GM23338 (cell line): Measurements from ENCODE around the gene LRRC4. TPM values are rescaled to one million over a fixed set of nuclear protein-coding genes. Genes with fewer than 3 reads are reported as not detected.
A peak's percentile ranks its signal among the peaks of the same experiment; 100 is the strongest.

ENCODE experiments used
- ATAC-seq: fragments of 200-7000 bp; cut with Tn5 transposase; 3 replicates; pipeline ENCODE4 v1.9.1; 2020
- DNase-seq: peaks from one replicate; pipeline ENCODE4 v3.0.0-alpha.2; 2015; ENCODE audit warnings: low spot score
- H2AFZ ChIP-seq: fragments of 200-600 bp; sonication (generic); 2 replicates; pipeline ENCODE4 v1.8.0; 2016; ENCODE audit warnings: antibody characterized with exemption, mild to moderate bottlenecking, moderate library complexity
- H3F3A ChIP-seq: fragments of 200-600 bp; sonication (generic); replicated peaks from 2 replicates; pipeline ENCODE4 v1.8.0; 2017; ENCODE audit warnings: antibody characterized with exemption, mixed run types, low read depth
- H3K27ac ChIP-seq: fragments of 200-600 bp; sonication (generic); 2 replicates; pipeline ENCODE4 v1.6.1; 2016; ENCODE audit warnings: low read depth
- H3K27me3 ChIP-seq: fragments of 200-600 bp; sonication (generic); 2 replicates; pipeline ENCODE4 v1.8.0; 2016; ENCODE audit warnings: mild to moderate bottlenecking, mixed run types, moderate library complexity; ENCODE audit not compliant: insufficient read depth
- H3K36me3 ChIP-seq: fragments of 200-600 bp; sonication (generic); 2 replicates; pipeline ENCODE4 v1.8.0; 2016; ENCODE audit warnings: mild to moderate bottlenecking; ENCODE audit not compliant: insufficient read depth
- H3K4me1 ChIP-seq: fragments of 200-600 bp; sonication (generic); 2 replicates; pipeline ENCODE4 v1.8.0; 2016; ENCODE audit warnings: mild to moderate bottlenecking, moderate library complexity; ENCODE audit not compliant: insufficient read depth
- H3K4me2 ChIP-seq: fragments of 200-600 bp; sonication (generic); 2 replicates; pipeline ENCODE4 v1.7.1; 2017; ENCODE audit warnings: mixed run types
- H3K4me3 ChIP-seq: fragments of 200-600 bp; sonication (generic); 2 replicates; pipeline ENCODE4 v1.6.1; 2016; ENCODE audit warnings: mixed run types
- H3K79me2 ChIP-seq: fragments of 200-600 bp; sonication (generic); replicated peaks from 2 replicates; pipeline ENCODE4 v1.8.0; 2017; ENCODE audit warnings: mild to moderate bottlenecking; ENCODE audit not compliant: insufficient read depth
- H3K9me2 ChIP-seq: fragments of 200-600 bp; sonication (generic); 2 replicates; pipeline ENCODE4 v1.8.0; 2017; ENCODE audit not compliant: insufficient read depth
- H4K20me1 ChIP-seq: fragments of 200-600 bp; sonication (generic); replicated peaks from 2 replicates; pipeline ENCODE4 v1.8.0; 2017; ENCODE audit warnings: mild to moderate bottlenecking; ENCODE audit not compliant: insufficient read depth
- H3K27ac Mint-ChIP-seq: 2 replicates; pipeline ENCODE4 v1.8.0; 2020; ENCODE audit warnings: inconsistent platforms, mild to moderate bottlenecking, moderate library complexity, mixed read lengths
- H3K27me3 Mint-ChIP-seq: 3 replicates; pipeline ENCODE4 v1.8.0; 2022; ENCODE audit warnings: low read depth, mild to moderate bottlenecking, moderate library complexity, mixed read lengths, inconsistent platforms; ENCODE audit not compliant: insufficient read depth, poor library complexity
- H3K36me3 Mint-ChIP-seq: 3 replicates; pipeline ENCODE4 v1.8.0; 2021; ENCODE audit warnings: low read depth, mild to moderate bottlenecking, inconsistent platforms, moderate library complexity, mixed read lengths
- H3K4me1 Mint-ChIP-seq: 3 replicates; pipeline ENCODE4 v1.8.0; 2020; ENCODE audit warnings: mild to moderate bottlenecking, inconsistent platforms, mixed read lengths
- H3K4me3 Mint-ChIP-seq: 3 replicates; pipeline ENCODE4 v1.8.0; 2021; ENCODE audit warnings: moderate library complexity, mild to moderate bottlenecking, inconsistent platforms, mixed read lengths
- H3K9me3 Mint-ChIP-seq: 3 replicates; pipeline ENCODE4 v1.8.0; 2020; ENCODE audit warnings: moderate library complexity, mild to moderate bottlenecking, inconsistent platforms, mixed read lengths
- CREB1 ChIP-seq: fragments of 250-450 bp; sonication (Bioruptor Pico); IDR thresholded peaks from 2 replicates; pipeline ENCODE4 v1.5.0; 2020; ENCODE audit warnings: low read depth, mild to moderate bottlenecking, moderate library complexity
- ETS1 ChIP-seq: IDR thresholded peaks from 2 replicates; pipeline ENCODE4 v1.6.1; 2016; ENCODE audit warnings: antibody characterized with exemption
- EZH2 ChIP-seq: fragments of 200-600 bp; sonication (generic); IDR thresholded peaks from one replicate; pipeline ENCODE4 v1.8.0; 2017; ENCODE audit warnings: antibody characterized with exemption, mild to moderate bottlenecking, low read depth; ENCODE audit not compliant: unreplicated experiment
- EZH2phosphoT487 ChIP-seq: fragments of 200-600 bp; sonication (generic); IDR thresholded peaks from one replicate; pipeline ENCODE4 v1.8.1; 2018; ENCODE audit warnings: antibody characterized with exemption; ENCODE audit not compliant: unreplicated experiment
- JUNB ChIP-seq: IDR thresholded peaks from one replicate; pipeline ENCODE4 v1.6.1; 2016; ENCODE audit warnings: antibody characterized with exemption; ENCODE audit not compliant: unreplicated experiment
- POLR2AphosphoS5 ChIP-seq: IDR thresholded peaks from 2 replicates; pipeline ENCODE4 v1.6.1; 2016; ENCODE audit warnings: antibody characterized with exemption, low read depth
- REST ChIP-seq: IDR thresholded peaks from one replicate; pipeline ENCODE4 v1.6.1; 2018; ENCODE audit warnings: antibody characterized with exemption; ENCODE audit not compliant: unreplicated experiment
- STAT1 ChIP-seq: IDR thresholded peaks from one replicate; pipeline ENCODE4 v1.6.1; 2016; ENCODE audit warnings: antibody characterized with exemption; ENCODE audit not compliant: unreplicated experiment
- ZNF331 ChIP-seq: fragments of 250-450 bp; sonication (Bioruptor Pico); IDR thresholded peaks from 2 replicates; pipeline ENCODE4 v1.5.0; 2020; ENCODE audit warnings: low read depth, mild to moderate bottlenecking, moderate library complexity
- polyA plus RNA-seq: library from polyadenylated mRNA; unstranded; fragments of >200 nt; fragmentation: Nextera tagmentation; extraction: Ambion mirVana; gene quantifications from 2 replicates; pipeline ENCODE4 v1.2.1, GENCODE V29; 2016
- total RNA-seq: library from RNA; depleted of rRNA; stranded (reverse); fragments of >200 nt; shearing (Covaris generic); gene quantifications from 2 replicates; pipeline ENCODE4 v1.2.3, GENCODE V29; 2014

LRRC4 gene
- total and polyA plus RNA-seq, 2 experiments from 2014 or later = 1.9 to 5.2 TPM

- no peaks in the 10 kb centered on the region for H3K36me3 ChIP-seq
- H3K79me2 ChIP-seq = peaks cover 33% of the 10 kb centered on the region
- ATAC-seq (peak; percentile 4; the same call in 2 of the 3 replicates), DNase-seq (no peak)
- Mint-ChIP-seq H3K27ac (no peak overlapping the region), H3K36me3 (peaks cover 30% of the 10 kb centered on the region), H3K4me1 (peaks cover 64% of the 10 kb centered on the region), H3K27me3 (peaks cover 22% of the 10 kb centered on the region), H3K4me3 (peak overlapping the region; percentile 31), H3K9me3 (no peaks in the 10 kb centered on the region; the same call in 2 of the 3 replicates)
- H3K4me3 ChIP-seq = 0 out of 2 replicates have a peak overlapping the region, but pooled peaks have one; percentile 26
- no peak overlapping the region for H3K27ac ChIP-seq
- peak overlapping the region; percentile 62 for H3K4me2 ChIP-seq
- H4K20me1 ChIP-seq = peaks cover 46% of the 10 kb centered on the region
- H3K27me3 ChIP-seq = peaks cover 15% of the 10 kb centered on the region
- H2AFZ ChIP-seq = no peak overlapping the region
- no peaks in the 10 kb centered on the region for H3F3A ChIP-seq
- TF ChIP-seq STAT1 = no peak
- peaks cover 30% of the 10 kb centered on the region for H3K4me1 ChIP-seq
- H3K9me2 ChIP-seq = peaks cover 5% of the 10 kb centered on the region; the same call in 1 of the 2 replicates
Measured at GRCh38 chr7:128027485-128027980, 3.7 kb downstream of the LRRC4 start.

- Histone ChIP-seq H3K27ac (peak overlapping the region; percentile 9; the same call in 1 of the 2 replicates), H3K9me2 (peaks cover 5% of the 10 kb centered on the region; the same call in 1 of the 2 replicates), H4K20me1 (peaks cover 46% of the 10 kb centered on the region), H3F3A (no peaks in the 10 kb centered on the region), H3K4me3 (no peak overlapping the region), H3K4me2 (peak overlapping the region; percentile 51), H3K4me1 (peaks cover 36% of the 10 kb centered on the region), H2AFZ (no peak overlapping the region), H3K36me3 (no peaks in the 10 kb centered on the region), H3K79me2 (peaks cover 34% of the 10 kb centered on the region), H3K27me3 (peaks cover 8% of the 10 kb centered on the region; the same call in 1 of the 2 replicates)
- H3K36me3 Mint-ChIP-seq = peaks cover 30% of the 10 kb centered on the region
- no peak for DNase-seq
- peaks cover 20% of the 10 kb centered on the region for H3K27me3 Mint-ChIP-seq
- no peak overlapping the region for H3K27ac Mint-ChIP-seq
- H3K9me3 Mint-ChIP-seq = no peaks in the 10 kb centered on the region; the same call in 2 of the 3 replicates
- H3K4me1 Mint-ChIP-seq = peaks cover 70% of the 10 kb centered on the region
- H3K4me3 Mint-ChIP-seq = no peak overlapping the region
- no peak for ATAC-seq
- TF ChIP-seq STAT1 (no peak), CREB1 (CRISPR knock-in tag) (no peak), JUNB (no peak), REST (no peak), POLR2AphosphoS5 (no peak), EZH2phosphoT487 (no peak)
Measured at GRCh38 chr7:128026551-128026950, 4.7 kb downstream of the LRRC4 start.

GRCh38 chr7:128025819-128026218, 5.4 kb downstream of the LRRC4 start:
- Histone ChIP-seq H3K27ac (no peak overlapping the region), H2AFZ (no peak overlapping the region), H3K36me3 (no peaks in the 10 kb centered on the region), H3K27me3 (peaks cover 8% of the 10 kb centered on the region; the same call in 1 of the 2 replicates), H3K4me1 (peaks cover 36% of the 10 kb centered on the region), H3K4me3 (no peak overlapping the region), H4K20me1 (peaks cover 52% of the 10 kb centered on the region), H3F3A (no peaks in the 10 kb centered on the region), H3K9me2 (peaks cover 5% of the 10 kb centered on the region; the same call in 1 of the 2 replicates), H3K4me2 (no peak overlapping the region), H3K79me2 (peaks cover 41% of the 10 kb centered on the region)
- no peaks in the 10 kb centered on the region; the same call in 2 of the 3 replicates for H3K9me3 Mint-ChIP-seq
- H3K27me3 Mint-ChIP-seq = peaks cover 20% of the 10 kb centered on the region
- no peak overlapping the region for H3K4me3 Mint-ChIP-seq
- H3K36me3 Mint-ChIP-seq = peaks cover 30% of the 10 kb centered on the region
- peaks cover 77% of the 10 kb centered on the region for H3K4me1 Mint-ChIP-seq
- no peak overlapping the region for H3K27ac Mint-ChIP-seq
- ATAC-seq (no peak), DNase-seq (no peak)
- no peak for TF ChIP-seq CREB1 (CRISPR knock-in tag)
- no peak for TF ChIP-seq POLR2AphosphoS5
- no peak for TF ChIP-seq EZH2
- no peak for TF ChIP-seq ZNF331 (CRISPR knock-in tag)
- TF ChIP-seq ETS1 = no peak
